ENCODE results near the gene ESF1.

GRCh38 chr20:13824459-13824858 is 39.7 kb upstream of the ESF1 start:
- TF ChIP-seq EP300 (IDR thresholded peaks at IDR 0.05) = no peak
- no peak for TF ChIP-seq POLR2A (IDR thresholded peaks at IDR 0.05)
